ENCODE measurements around the gene NOVA1.

- TF ChIP-seq FOXA1 (IDR thresholded peaks at IDR 0.05) = no peak
- TF ChIP-seq BHLHE40 (IDR thresholded peaks at IDR 0.05; ENCODE audit: borderline replicate concordance) = no peak
- TF ChIP-seq ELF4 (IDR thresholded peaks at IDR 0.05) = no peak
- no peak for TF ChIP-seq FOXM1 (IDR thresholded peaks at IDR 0.05; ENCODE audit: borderline replicate concordance)
- TF ChIP-seq FOXK2 (IDR thresholded peaks at IDR 0.05) = no peak
These were observed 199.2 kb downstream of the NOVA1 start for GRCh38 chr14:26398616-26399015.
